Measurements from ENCODE around the gene OFD1. TPM values are rescaled to one million over a fixed set of nuclear protein-coding genes. Genes with fewer than 3 reads are reported as not detected.

The OFD1 gene
- total and polyA plus RNA-seq, 8 donors, result 13.1 to 91.0 (median 19.8) TPM

- TF ChIP-seq CTCF (IDR thresholded peaks at IDR 0.05), result no peak
- Histone ChIP-seq H3K27me3 (no peaks in the 10 kb centered on the region), H3K27ac (peak overlapping the region in 2 of 4 donors; percentile 95 to 96), H3K4me1 (peaks cover 0 to 30% (median 4%) of the 10 kb centered on the region in 3 donors), H3K4me3 (peak overlapping the region in 3 of 4 donors; percentile 68 to 89 (median 72)), H3K9me3 (no peaks in the 10 kb centered on the region), H3K36me3 (no peaks in the 10 kb centered on the region)
- 14 to 39% methylated on average over 4 of the region's 4 CpGs for WGBS, 2 donors
- FAIRE-seq, result no peak
- no peak for ATAC-seq
- DNase-seq, result no peak
- intact Hi-C loops (cut with DNase I), result loop anchor here in 1 of 3 donors (10.0 kb wide), 1 partner anchor 49 kb away; the partner anchor contains the start of gene RAB9A
Measured at GRCh38 chrX:13733506-13733905, 1.0 kb upstream of the OFD1 start.

DNA sequence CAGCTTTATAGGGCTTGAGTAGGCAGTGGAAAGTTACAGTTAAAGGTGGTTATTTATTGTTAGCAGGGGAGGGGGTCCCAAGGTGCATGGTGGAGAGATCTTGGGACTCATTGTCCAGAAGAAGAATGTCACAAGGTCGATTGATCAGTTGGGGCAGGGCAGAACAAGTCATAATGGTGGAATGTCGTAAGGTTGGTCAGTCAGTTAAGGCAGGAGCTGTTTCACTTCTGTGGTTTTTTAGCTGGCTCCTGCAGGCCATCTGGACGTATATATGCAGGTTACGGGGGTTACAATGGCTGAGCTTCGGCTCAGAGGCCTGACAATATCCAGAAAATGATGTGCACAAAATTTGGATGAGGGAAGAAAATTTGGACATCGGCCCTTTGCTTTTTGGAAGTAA is 7.1 kb downstream of the OFD1 start:
- FAIRE-seq (no peak), DNase-seq (no peak), ATAC-seq (no peak)
- no peaks in the 10 kb centered on the region for H3K27me3 ChIP-seq
- H3K9me3 ChIP-seq, result no peaks in the 10 kb centered on the region
- H3K4me1 ChIP-seq, result peaks cover 0 to 3% (median 0%) of the 10 kb centered on the region in 3 donors
- peaks cover 0 to 19% (median 0%) of the 10 kb centered on the region in 3 donors for H3K36me3 ChIP-seq
- intact Hi-C loops (cut with DNase I), result loop anchor here in 1 of 3 donors (10.0 kb wide), 1 partner anchor 87 kb away; the partner anchor contains the start of gene TCEANC
- no peak overlapping the region for H3K4me3 ChIP-seq
- 77 to 81% methylated on average over 6 of the region's 6 CpGs for WGBS, 2 donors
- no peak for TF ChIP-seq CTCF (IDR thresholded peaks at IDR 0.05)
- H3K27ac ChIP-seq, result no peak overlapping the region

GRCh38 chrX:13742397-13743176 is 8.0 kb downstream of the OFD1 start:
- 65 to 83% methylated on average over 13 of the region's 13 CpGs for WGBS, 2 donors
- H3K36me3 ChIP-seq, result peaks cover 0 to 25% (median 0%) of the 10 kb centered on the region in 3 donors

DNA sequence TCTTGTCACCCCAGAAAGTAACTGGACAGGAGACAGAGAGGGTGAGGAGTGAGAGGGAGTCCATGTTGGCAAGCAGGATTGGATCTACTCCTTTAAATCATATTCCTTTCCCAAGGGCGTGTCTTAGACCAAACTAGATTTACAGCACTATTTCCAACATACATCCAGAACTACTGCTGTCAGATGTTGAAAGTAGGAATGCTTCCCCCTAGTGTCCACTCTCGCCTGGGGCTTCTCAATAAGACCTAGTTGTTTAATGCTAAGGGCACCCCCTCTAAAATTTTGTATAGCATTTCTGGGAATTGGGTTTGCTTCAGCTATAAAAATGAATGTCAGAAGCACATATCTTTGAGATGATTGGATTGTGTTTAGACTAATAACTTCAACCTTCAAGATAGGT is 13.3 kb downstream of the OFD1 start:
- Histone ChIP-seq H3K27me3 (no peaks in the 10 kb centered on the region), H3K4me3 (no peak overlapping the region), H3K27ac (no peak overlapping the region), H3K36me3 (peaks cover 0 to 35% (median 0%) of the 10 kb centered on the region in 3 donors), H3K4me1 (peaks cover 0 to 6% (median 2%) of the 10 kb centered on the region in 3 donors), H3K9me3 (no peaks in the 10 kb centered on the region)
- DNase-seq (peak in 2 of 6 donors; percentile 13 to 27), FAIRE-seq (no peak), ATAC-seq (peak; percentile 47 to 74 (median 68))
- peak in 3 of 4 donors; percentile 17 to 33 (median 20) for TF ChIP-seq CTCF (IDR thresholded peaks at IDR 0.05)
- WGBS, 2 donors, result 21 to 39% methylated on average over 2 of the region's 2 CpGs
- intact Hi-C loops (cut with DNase I), result loop anchor here in 1 of 3 donors (10.0 kb wide), 1 partner anchor 93 kb away; the partner anchor contains the start of gene TCEANC

More at GRCh38 chrX:13742397-13743176, 8.0 kb downstream of the OFD1 start:
- H3K27ac ChIP-seq, result no peak overlapping the region
- DNase-seq (no peak), FAIRE-seq (no peak), ATAC-seq (peak; percentile 40 to 59 (median 52))
- no peak for TF ChIP-seq CTCF (IDR thresholded peaks at IDR 0.05)
- intact Hi-C loops (cut with DNase I), result loop anchor here in 1 of 3 donors (10.0 kb wide), 1 partner anchor 88 kb away; the partner anchor contains the start of gene TCEANC
- no peaks in the 10 kb centered on the region for H3K4me1 ChIP-seq
- H3K27me3 ChIP-seq, result no peaks in the 10 kb centered on the region
- no peaks in the 10 kb centered on the region for H3K9me3 ChIP-seq
- no peak overlapping the region for H3K4me3 ChIP-seq
